Smooth muscle cell (in vitro differentiated cells): ENCODE measurements around the gene LY6G6D. TPM values are rescaled to one million over a fixed set of nuclear protein-coding genes. Genes with fewer than 3 reads are reported as not detected.

Experiments
- DNase-seq: peaks from one replicate; lab custom pipeline; 2025; ENCODE audit not compliant: unreplicated experiment; lab: John Stamatoyannopoulos, UW
- H2AFZ ChIP-seq: fragments of 200-600 bp; sonication (generic); 2 replicates; pipeline ENCODE4 v1.6.0; 2016; ENCODE audit warnings: antibody characterized with exemption, low read depth, mild to moderate bottlenecking
- H3F3A ChIP-seq: fragments of 200-600 bp; sonication (generic); 2 replicates; pipeline ENCODE4 v1.6.0; 2017; ENCODE audit warnings: antibody characterized with exemption, low read depth
- H3K27ac ChIP-seq: fragments of 200-600 bp; sonication (generic); 2 replicates; pipeline ENCODE4 v1.5.1; 2016; ENCODE audit warnings: low read depth, mild to moderate bottlenecking
- H3K27me3 ChIP-seq: fragments of 200-600 bp; sonication (generic); 2 replicates; pipeline ENCODE4 v1.6.1; 2016; ENCODE audit warnings: low read depth, mild to moderate bottlenecking
- H3K36me3 ChIP-seq: fragments of 200-600 bp; sonication (generic); 2 replicates; pipeline ENCODE4 v1.5.1; 2016; ENCODE audit warnings: low read depth
- H3K4me1 ChIP-seq: fragments of 200-600 bp; sonication (generic); 2 replicates; pipeline ENCODE4 v1.5.1; 2016; ENCODE audit warnings: low read depth
- H3K4me2 ChIP-seq: fragments of 200-600 bp; sonication (generic); 2 replicates; pipeline ENCODE4 v1.6.0; 2016; ENCODE audit warnings: mild to moderate bottlenecking
- H3K4me3 ChIP-seq: fragments of 200-600 bp; sonication (generic); 2 replicates; pipeline ENCODE4 v1.5.1; 2016; ENCODE audit warnings: mild to moderate bottlenecking
- H3K79me2 ChIP-seq: fragments of 200-600 bp; sonication (generic); 2 replicates; pipeline ENCODE4 v1.6.0; 2016; ENCODE audit warnings: low read depth, mild to moderate bottlenecking
- H3K9ac ChIP-seq: fragments of 200-600 bp; sonication (generic); 2 replicates; pipeline ENCODE4 v1.6.0; 2016; ENCODE audit warnings: low read depth
- H3K9me3 ChIP-seq: fragments of 200-600 bp; sonication (generic); replicated peaks from 2 replicates; pipeline ENCODE4 v1.5.1; 2016; ENCODE audit warnings: low read depth
- H4K20me1 ChIP-seq: fragments of 200-600 bp; sonication (generic); 2 replicates; pipeline ENCODE4 v1.6.0; 2016; ENCODE audit warnings: low read depth
- CTCF ChIP-seq: fragments of 200-600 bp; sonication (generic); IDR thresholded peaks from 2 replicates; pipeline ENCODE4 v1.5.1; 2017; ENCODE audit warnings: borderline replicate concordance, mild to moderate bottlenecking, antibody characterized with exemption; ENCODE audit not compliant: insufficient read depth, poor library complexity, severe bottlenecking
- WGBS: methylation state at CpG from one replicate; pipeline ENCODE4 v1.1.7; 2016; ENCODE audit warnings: low lambda C conversion rate; 5-methylcytosine and 5-hydroxymethylcytosine counted together
- polyA plus RNA-seq: library from polyadenylated mRNA; unstranded; fragments of >200 nt; fragmentation: Nextera tagmentation; extraction: Ambion mirVana; gene quantifications from 2 replicates; pipeline ENCODE4 v1.2.1, GENCODE V29; 2016
- total RNA-seq: library from RNA; depleted of rRNA; stranded (reverse); fragments of >200 nt; gene quantifications from 2 replicates; pipeline ENCODE4 v1.2.3, GENCODE V29; 2014

Gene LY6G6D
- total and polyA plus RNA-seq, 2 experiments from 2014 or later = not detected

GRCh38 chr6:31740397-31741223 is 25.5 kb downstream of the LY6G6D start:
- H4K20me1 ChIP-seq = no peaks in the 10 kb centered on the region
- H3K36me3 ChIP-seq = no peaks in the 10 kb centered on the region
- H3K4me1 ChIP-seq = peaks cover 49% of the 10 kb centered on the region
- peak overlapping the region; percentile 96 for H3K4me2 ChIP-seq
- no peak for TF ChIP-seq CTCF
- peak overlapping the region; percentile 63 for H3K4me3 ChIP-seq
- H3F3A ChIP-seq = peaks cover 18% of the 10 kb centered on the region
- H3K27ac ChIP-seq = peak overlapping the region; percentile 38
- no peaks in the 10 kb centered on the region for H3K27me3 ChIP-seq
- WGBS = 38% methylated on average over 29 of the region's 29 CpGs
- no peaks in the 10 kb centered on the region for H3K9me3 ChIP-seq
- H3K79me2 ChIP-seq = peaks cover 14% of the 10 kb centered on the region
- H3K9ac ChIP-seq = peak overlapping the region; percentile 41
- peak overlapping the region; percentile 63 for H2AFZ ChIP-seq
- DNase-seq = no peak

GRCh38 chr6:31741815-31742214 is 26.7 kb downstream of the LY6G6D start:
- no peaks in the 10 kb centered on the region for H3K36me3 ChIP-seq
- H3K9ac ChIP-seq = no peak overlapping the region
- no peaks in the 10 kb centered on the region for H3K9me3 ChIP-seq
- no peak overlapping the region for H2AFZ ChIP-seq
- no peak overlapping the region for H3K4me3 ChIP-seq
- no peak for DNase-seq
- H3K79me2 ChIP-seq = peaks cover 2% of the 10 kb centered on the region
- H4K20me1 ChIP-seq = no peaks in the 10 kb centered on the region
- H3K4me1 ChIP-seq = peaks cover 44% of the 10 kb centered on the region
- H3F3A ChIP-seq = peaks cover 10% of the 10 kb centered on the region
- WGBS = 95% methylated on average over 2 of the region's 2 CpGs
- TF ChIP-seq CTCF = no peak
- H3K4me2 ChIP-seq = no peak overlapping the region
- H3K27ac ChIP-seq = no peak overlapping the region
- H3K27me3 ChIP-seq = no peaks in the 10 kb centered on the region

DNA sequence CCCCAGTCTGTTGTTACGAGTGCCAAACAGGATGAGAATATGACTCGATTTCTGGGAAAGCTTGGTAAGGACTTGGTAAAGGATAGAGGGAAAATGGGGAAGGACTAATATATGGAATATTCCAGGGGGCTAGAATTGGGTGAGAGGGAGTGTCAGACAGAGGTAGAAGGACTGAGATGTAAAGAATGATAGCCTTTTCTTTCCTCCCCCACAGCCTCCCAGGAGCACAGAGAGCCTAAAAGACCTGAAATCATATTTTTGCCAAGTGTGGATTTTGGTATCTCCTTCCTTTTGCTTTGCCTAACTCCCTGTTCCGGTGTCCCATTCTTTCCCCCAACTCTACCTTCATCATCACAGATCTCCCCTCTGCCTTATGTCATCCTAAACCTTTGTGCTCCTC is 27.7 kb downstream of the LY6G6D start:
- no peak overlapping the region for H2AFZ ChIP-seq
- peaks cover 7% of the 10 kb centered on the region for H3F3A ChIP-seq
- no peaks in the 10 kb centered on the region for H3K9me3 ChIP-seq
- no peak for DNase-seq
- H3K36me3 ChIP-seq = no peaks in the 10 kb centered on the region
- H3K4me3 ChIP-seq = no peak overlapping the region
- H3K4me1 ChIP-seq = peaks cover 34% of the 10 kb centered on the region
- H3K9ac ChIP-seq = no peak overlapping the region
- 93% methylated on average over 3 of the region's 3 CpGs for WGBS
- H4K20me1 ChIP-seq = no peaks in the 10 kb centered on the region
- no peak overlapping the region for H3K4me2 ChIP-seq
- no peak overlapping the region for H3K27ac ChIP-seq
- TF ChIP-seq CTCF = no peak
- H3K79me2 ChIP-seq = no peaks in the 10 kb centered on the region
- no peaks in the 10 kb centered on the region for H3K27me3 ChIP-seq

GRCh38 chr6:31744422-31744821 is 29.3 kb downstream of the LY6G6D start:
- no peaks in the 10 kb centered on the region for H4K20me1 ChIP-seq
- H3K4me3 ChIP-seq = no peak overlapping the region
- H3F3A ChIP-seq = no peaks in the 10 kb centered on the region
- H3K4me2 ChIP-seq = no peak overlapping the region
- DNase-seq = no peak
- H3K27me3 ChIP-seq = no peaks in the 10 kb centered on the region
- no peak overlapping the region for H2AFZ ChIP-seq
- H3K36me3 ChIP-seq = no peaks in the 10 kb centered on the region
- no peak for TF ChIP-seq CTCF
- WGBS = 92% methylated on average over 1 of the region's 1 CpG
- no peaks in the 10 kb centered on the region for H3K9me3 ChIP-seq
- peaks cover 20% of the 10 kb centered on the region for H3K4me1 ChIP-seq
- no peak overlapping the region for H3K9ac ChIP-seq
- H3K79me2 ChIP-seq = no peaks in the 10 kb centered on the region
- no peak overlapping the region for H3K27ac ChIP-seq
